ENCODE measurements around the gene EIF4E2.
"Not testable (repeated sequence)": the region's sequence is repeated elsewhere in the genome, so short reads cannot be mapped to it uniquely, and the experiment has no call there.

Gene EIF4E2

DNA sequence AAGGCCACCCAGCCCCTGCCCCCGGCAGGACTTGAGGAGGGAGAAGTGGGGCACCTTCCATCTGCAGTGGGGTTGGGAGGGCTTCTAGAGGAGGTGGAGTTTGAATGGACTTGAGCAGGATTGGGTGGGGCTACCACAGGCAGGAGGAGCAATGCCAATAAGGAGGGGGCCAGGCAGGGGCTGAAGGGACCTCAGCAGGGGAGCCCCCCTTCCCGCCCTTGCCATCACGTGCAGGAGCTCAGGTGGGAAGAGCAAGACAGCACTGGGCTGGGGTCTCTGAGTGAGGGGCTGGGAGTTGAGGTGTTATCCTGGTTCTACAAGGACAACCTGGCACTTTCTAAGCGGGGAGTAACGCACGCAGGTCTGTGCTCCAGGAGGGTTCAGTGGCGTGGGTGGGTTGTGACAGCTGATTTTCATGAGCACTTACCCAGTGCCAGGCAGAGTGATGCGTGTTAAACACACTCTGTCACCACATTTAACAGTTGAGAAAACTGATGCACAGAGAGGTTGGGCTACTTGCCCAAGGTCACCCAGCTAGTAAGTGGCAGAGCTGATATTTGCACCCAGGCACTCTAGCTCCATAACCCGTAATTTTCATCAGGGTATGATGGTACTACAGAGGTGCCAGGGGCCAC, 19.7 kb upstream of the EIF4E2 start:
- DNase-seq (ENCODE audit: low read depth, low spot score): no peak
- Histone ChIP-seq H3K9me3 (ENCODE audit: low read depth, low read length) (no peaks in the 10 kb centered on the region), H3K4me3 (no peak overlapping the region), H3K36me3 (ENCODE audit: insufficient read depth, low read length) (no peaks in the 10 kb centered on the region), H3K27ac (no peak overlapping the region), H3K9ac (ENCODE audit: insufficient read length) (no peak overlapping the region)
- TF ChIP-seq FOXP2 (optimal IDR thresholded peaks at IDR 0.05; ENCODE audit: control extremely low read depth, extremely low read length, insufficient read depth) (no peak), POLR2AphosphoS5 (IDR thresholded peaks at IDR 0.05; ENCODE audit: borderline replicate concordance, low read depth, low read length) (no peak), EZH2 (IDR thresholded peaks at IDR 0.05) (no peak)

DNA sequence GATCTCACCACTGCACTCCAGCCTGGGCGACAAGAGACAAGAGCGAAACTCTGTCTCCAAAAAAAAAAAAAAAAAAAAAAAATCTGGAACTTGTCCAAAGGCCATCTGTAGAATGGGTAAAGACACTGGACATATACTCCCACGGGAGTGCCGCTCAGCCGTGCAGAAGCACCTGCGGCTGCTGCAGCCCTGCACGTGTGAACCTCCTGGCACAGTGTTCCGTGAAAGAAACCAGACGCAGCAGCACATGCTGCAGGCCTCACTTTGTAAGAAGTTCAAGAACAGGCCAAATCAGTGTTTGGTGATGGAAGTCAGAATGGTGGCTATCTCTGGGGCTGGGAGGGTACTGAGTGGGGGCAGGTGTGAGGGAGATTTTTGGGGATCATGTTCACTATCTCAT, 18.1 kb upstream of the EIF4E2 start:
- Histone ChIP-seq H3K9ac (ENCODE audit: insufficient read length) (no peak overlapping the region), H3K27ac (no peak overlapping the region), H3K9me3 (ENCODE audit: low read depth, low read length) (no peaks in the 10 kb centered on the region), H3K4me3 (no peak overlapping the region), H3K36me3 (ENCODE audit: insufficient read depth, low read length) (no peaks in the 10 kb centered on the region)
- no peak for DNase-seq (ENCODE audit: low read depth, low spot score)
- TF ChIP-seq FOXP2 (optimal IDR thresholded peaks at IDR 0.05; ENCODE audit: control extremely low read depth, extremely low read length, insufficient read depth): no peak
- TF ChIP-seq POLR2AphosphoS5 (IDR thresholded peaks at IDR 0.05; ENCODE audit: borderline replicate concordance, low read depth, low read length): no peak
- no peak for TF ChIP-seq EZH2 (IDR thresholded peaks at IDR 0.05)

DNA sequence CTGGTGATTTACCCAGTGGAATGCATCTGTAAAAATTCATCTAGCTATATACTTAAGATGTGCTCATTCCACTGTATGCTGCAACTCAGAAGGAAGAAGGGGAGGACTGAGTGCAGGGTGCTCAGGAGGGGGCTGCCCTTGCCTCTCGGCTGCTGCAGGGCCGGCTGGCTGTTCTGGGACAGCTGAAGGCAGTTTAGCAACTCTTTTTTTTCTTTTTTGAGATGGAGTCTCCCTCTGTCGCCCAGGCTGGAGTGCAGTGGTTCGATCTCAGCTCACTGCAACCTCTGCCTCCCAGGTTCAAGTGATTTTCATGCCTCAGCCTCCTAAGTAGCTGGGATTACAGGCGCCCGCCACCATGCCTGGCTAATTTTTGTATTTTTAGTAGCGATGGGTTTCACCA, 17.7 kb upstream of the EIF4E2 start:
- not testable (repeated sequence) for H3K9ac ChIP-seq (ENCODE audit: insufficient read length); H3K9me3 ChIP-seq (ENCODE audit: low read depth, low read length); H3K36me3 ChIP-seq (ENCODE audit: insufficient read depth, low read length); DNase-seq (ENCODE audit: low read depth, low spot score); H3K4me3 ChIP-seq; H3K27ac ChIP-seq

DNA sequence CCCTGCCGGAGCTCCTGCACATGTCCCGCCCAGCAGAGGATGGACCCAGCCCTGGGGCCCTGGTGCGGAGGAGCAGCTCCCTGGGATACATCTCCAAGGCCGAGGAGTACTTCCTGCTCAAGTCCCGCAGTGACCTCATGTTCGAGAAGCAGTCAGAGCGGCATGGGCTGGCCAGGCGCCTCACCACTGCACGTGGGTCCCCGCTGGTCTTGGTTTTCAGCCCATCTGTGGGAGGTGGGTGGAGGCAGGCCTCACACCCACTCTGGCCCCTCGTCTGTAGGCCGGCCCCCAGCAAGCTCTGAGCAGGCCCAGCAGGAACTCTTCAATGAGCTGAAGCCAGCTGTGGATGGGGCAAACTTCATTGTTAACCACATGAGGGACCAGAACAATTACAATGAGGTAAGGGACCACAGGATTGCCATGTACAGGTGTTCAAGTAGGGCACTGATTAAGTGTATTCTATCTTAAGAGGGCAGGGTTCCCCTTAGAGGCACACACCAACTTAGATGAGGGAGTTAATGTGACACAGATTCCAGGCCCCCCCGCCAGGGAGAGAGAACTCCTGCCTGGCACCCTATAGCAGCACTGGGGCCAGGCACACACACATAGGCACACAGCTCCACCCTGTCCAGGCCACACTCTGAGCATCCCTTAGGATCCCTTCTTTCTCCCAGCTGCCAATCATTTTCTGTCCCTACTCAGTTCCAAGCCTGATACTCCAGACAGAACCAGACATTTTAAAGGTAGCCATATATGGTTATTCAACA, 16.4 kb upstream of the EIF4E2 start:
- H3K9me3 ChIP-seq (ENCODE audit: low read depth, low read length): no peaks in the 10 kb centered on the region
- TF ChIP-seq POLR2AphosphoS5 (IDR thresholded peaks at IDR 0.05; ENCODE audit: borderline replicate concordance, low read depth, low read length) (no peak), FOXP2 (optimal IDR thresholded peaks at IDR 0.05; ENCODE audit: control extremely low read depth, extremely low read length, insufficient read depth) (no peak), EZH2 (IDR thresholded peaks at IDR 0.05) (no peak)
- H3K9ac ChIP-seq (ENCODE audit: insufficient read length): no peak overlapping the region
- H3K4me3 ChIP-seq: no peak overlapping the region
- no peak overlapping the region for H3K27ac ChIP-seq
- no peak for DNase-seq (ENCODE audit: low read depth, low spot score)
- no peaks in the 10 kb centered on the region for H3K36me3 ChIP-seq (ENCODE audit: insufficient read depth, low read length)

DNA sequence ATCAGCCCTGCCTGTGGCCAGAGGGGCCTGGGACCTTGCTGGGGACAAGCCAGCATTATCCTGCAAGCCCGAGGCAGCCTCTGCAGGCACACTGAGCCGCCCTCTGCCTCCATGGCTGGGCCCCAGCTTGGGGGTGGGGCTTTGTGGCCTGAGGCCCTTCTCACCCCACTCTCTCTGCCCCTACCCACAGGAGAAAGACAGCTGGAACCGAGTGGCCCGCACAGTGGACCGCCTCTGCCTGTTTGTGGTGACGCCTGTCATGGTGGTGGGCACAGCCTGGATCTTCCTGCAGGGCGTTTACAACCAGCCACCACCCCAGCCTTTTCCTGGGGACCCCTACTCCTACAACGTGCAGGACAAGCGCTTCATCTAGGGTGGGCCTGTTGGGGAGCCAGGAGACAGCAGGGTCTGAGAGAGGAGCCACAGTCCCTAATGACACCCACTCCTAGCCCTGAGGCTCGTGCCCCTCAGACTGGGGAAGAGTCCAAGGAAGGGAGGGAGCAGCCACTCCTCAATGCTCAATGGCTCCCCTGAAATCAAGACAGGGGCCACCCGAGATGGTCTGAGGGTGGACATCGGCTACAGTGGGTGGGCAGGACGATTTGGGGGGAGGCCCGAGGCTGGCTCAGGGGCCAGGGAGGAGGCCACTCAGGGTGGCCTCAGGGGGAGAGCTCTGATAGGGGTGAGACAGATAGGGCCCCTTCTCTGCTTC, 15.4 kb upstream of the EIF4E2 start:
- H3K27ac ChIP-seq: no peak overlapping the region
- H3K36me3 ChIP-seq (ENCODE audit: insufficient read depth, low read length): no peaks in the 10 kb centered on the region
- DNase-seq (ENCODE audit: low read depth, low spot score): no peak
- TF ChIP-seq POLR2AphosphoS5 (IDR thresholded peaks at IDR 0.05; ENCODE audit: borderline replicate concordance, low read depth, low read length) (no peak), EZH2 (IDR thresholded peaks at IDR 0.05) (no peak), FOXP2 (optimal IDR thresholded peaks at IDR 0.05; ENCODE audit: control extremely low read depth, extremely low read length, insufficient read depth) (no peak)
- H3K9ac ChIP-seq (ENCODE audit: insufficient read length): no peak overlapping the region
- H3K4me3 ChIP-seq: no peak overlapping the region
- H3K9me3 ChIP-seq (ENCODE audit: low read depth, low read length): no peaks in the 10 kb centered on the region

DNA sequence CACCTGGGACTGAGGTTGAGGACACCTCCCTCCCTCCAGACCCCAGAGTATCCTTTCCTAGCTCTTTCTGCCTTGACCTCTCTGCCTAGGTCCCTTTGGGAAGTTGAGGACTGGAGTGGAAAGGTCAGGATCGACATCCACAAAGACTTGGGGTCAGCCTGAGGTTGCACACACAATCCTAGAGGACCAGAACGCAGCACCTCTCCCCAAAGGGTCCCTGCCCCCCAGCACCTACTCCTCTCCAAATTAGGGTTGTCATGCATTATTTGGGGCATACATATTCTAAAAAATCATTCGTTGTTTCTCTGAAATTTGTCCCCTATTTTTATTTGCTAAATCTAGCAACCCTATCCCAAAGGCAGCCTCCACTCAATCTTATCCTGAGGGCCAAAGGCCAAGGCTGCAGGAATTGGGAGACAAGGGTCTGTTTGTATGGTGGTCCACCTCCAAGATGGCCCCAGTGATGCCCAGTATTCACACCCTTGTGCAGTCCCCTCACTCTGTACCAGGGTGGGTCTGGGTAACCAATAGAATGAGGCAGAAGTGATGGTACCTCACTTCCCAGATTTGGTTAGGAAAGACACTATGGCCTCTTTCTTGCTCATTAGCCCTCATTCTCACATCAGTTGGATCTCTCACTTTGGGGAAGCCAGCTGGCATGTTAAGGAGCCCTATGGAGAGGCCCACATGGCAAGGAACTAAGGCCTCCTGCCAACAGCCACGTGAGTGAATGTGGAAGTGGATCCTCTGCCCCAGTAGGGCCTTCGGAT, 14.5 kb upstream of the EIF4E2 start:
- no peaks in the 10 kb centered on the region for H3K36me3 ChIP-seq (ENCODE audit: insufficient read depth, low read length)
- DNase-seq (ENCODE audit: low read depth, low spot score): no peak
- no peak overlapping the region for H3K4me3 ChIP-seq
- H3K27ac ChIP-seq: no peak overlapping the region
- no peak overlapping the region for H3K9ac ChIP-seq (ENCODE audit: insufficient read length)
- TF ChIP-seq EZH2 (IDR thresholded peaks at IDR 0.05): no peak
- TF ChIP-seq FOXP2 (optimal IDR thresholded peaks at IDR 0.05; ENCODE audit: control extremely low read depth, extremely low read length, insufficient read depth): no peak
- no peak for TF ChIP-seq POLR2AphosphoS5 (IDR thresholded peaks at IDR 0.05; ENCODE audit: borderline replicate concordance, low read depth, low read length)
- no peaks in the 10 kb centered on the region for H3K9me3 ChIP-seq (ENCODE audit: low read depth, low read length)

DNA sequence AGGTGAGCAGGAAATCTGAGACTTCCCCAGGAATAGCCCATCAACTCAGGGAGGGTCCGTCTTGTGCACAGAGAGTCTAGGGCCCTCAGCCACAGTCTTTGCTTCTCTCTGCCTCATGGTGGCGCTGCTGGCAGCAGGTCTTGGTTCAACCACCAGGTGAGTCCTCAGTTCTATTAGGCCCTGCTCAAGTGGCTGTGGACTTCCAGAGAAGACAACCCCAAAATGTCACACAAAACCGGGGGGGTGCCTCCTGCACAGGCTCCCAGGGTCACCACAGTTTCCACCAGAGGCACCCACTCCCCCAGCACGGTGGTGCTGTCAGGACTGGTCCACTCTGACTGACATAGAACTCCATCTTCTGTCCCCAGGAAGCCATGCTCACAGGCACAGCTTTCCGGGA, 13.4 kb upstream of the EIF4E2 start:
- Histone ChIP-seq H3K4me3 (no peak overlapping the region), H3K9me3 (ENCODE audit: low read depth, low read length) (no peaks in the 10 kb centered on the region), H3K9ac (ENCODE audit: insufficient read length) (no peak overlapping the region), H3K36me3 (ENCODE audit: insufficient read depth, low read length) (no peaks in the 10 kb centered on the region), H3K27ac (no peak overlapping the region)
- TF ChIP-seq POLR2AphosphoS5 (IDR thresholded peaks at IDR 0.05; ENCODE audit: borderline replicate concordance, low read depth, low read length) (no peak), FOXP2 (optimal IDR thresholded peaks at IDR 0.05; ENCODE audit: control extremely low read depth, extremely low read length, insufficient read depth) (no peak), EZH2 (IDR thresholded peaks at IDR 0.05) (no peak)
- no peak for DNase-seq (ENCODE audit: low read depth, low spot score)

DNA sequence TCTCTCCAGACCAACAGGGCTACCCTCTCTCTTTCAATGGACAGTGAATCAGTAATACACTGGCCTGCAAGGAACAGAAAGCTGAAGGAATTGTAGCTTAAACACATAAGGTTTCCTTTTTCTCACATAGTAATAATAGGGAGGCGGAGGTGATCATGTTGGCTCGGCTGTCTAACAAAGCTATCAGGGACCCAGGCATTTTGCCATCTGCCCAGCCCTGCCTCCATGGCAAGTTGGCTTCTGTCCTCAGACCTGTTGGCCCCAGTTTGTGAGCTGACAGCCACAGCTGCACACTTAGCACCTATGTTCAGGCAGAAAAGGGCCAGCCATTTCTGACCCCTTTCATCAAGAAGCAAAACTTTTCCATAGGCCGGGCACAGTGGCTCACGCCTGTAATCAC, 13.0 kb upstream of the EIF4E2 start:
- no peak overlapping the region for H3K9ac ChIP-seq (ENCODE audit: insufficient read length)
- no peaks in the 10 kb centered on the region for H3K36me3 ChIP-seq (ENCODE audit: insufficient read depth, low read length)
- no peak overlapping the region for H3K27ac ChIP-seq
- H3K4me3 ChIP-seq: no peak overlapping the region
- TF ChIP-seq FOXP2 (optimal IDR thresholded peaks at IDR 0.05; ENCODE audit: control extremely low read depth, extremely low read length, insufficient read depth): no peak
- no peak for TF ChIP-seq EZH2 (IDR thresholded peaks at IDR 0.05)
- TF ChIP-seq POLR2AphosphoS5 (IDR thresholded peaks at IDR 0.05; ENCODE audit: borderline replicate concordance, low read depth, low read length): no peak
- no peak for DNase-seq (ENCODE audit: low read depth, low spot score)
- no peaks in the 10 kb centered on the region for H3K9me3 ChIP-seq (ENCODE audit: low read depth, low read length)

All from SK-N-MC (cell line).